HepG2 (cell line): ENCODE measurements around the gene RYR2. TPM values are rescaled to one million over a fixed set of nuclear protein-coding genes. Genes with fewer than 3 reads are reported as not detected.

Experiments used
- ATAC-seq: fragments of 200-7000 bp; cut with Tn5 transposase; 3 replicates; pipeline ENCODE4 v1.9.1; 2020; ENCODE audit warnings: mild to moderate bottlenecking, moderate library complexity
- BruUV-seq: library from RNA; stranded (reverse); fragments of 400-500 nt; replicated peaks from 2 replicates; lab custom pipeline; 2021; lab: Mats Ljungman, UMichigan
- CTCF ChIA-PET: fragments of 300-600 bp; formaldehyde crosslinking; extraction: SDS; loops from one replicate; lab custom pipeline; 2021; ENCODE audit warnings: low total read pairs, inconsistent platforms, low intra/inter-chr PET ratio; lab: Yijun Ruan, JAX
- POLR2A ChIA-PET: fragments of 350-600 bp; sonication (Branson Sonifier 250); formaldehyde crosslinking; loops from one replicate; lab custom pipeline; 2020; ENCODE audit warnings: antibody characterized with exemption, inconsistent platforms; lab: Yijun Ruan, JAX
- DNase-seq: peaks from one replicate; pipeline ENCODE4 v3.0.0-alpha.2; 2015; ENCODE audit warnings: low spot score
- FAIRE-seq: peaks from 3 replicates; lab custom pipeline; 2011; peaks lifted over from hg19 to GRCh38; lab: Jason Lieb, UNC
- H2AFZ ChIP-seq: one replicate; pipeline ENCODE4 v1.6.1; 2011; ENCODE audit warnings: low read length, inconsistent platforms
- H3K27ac ChIP-seq: fragments of 300-600 bp; 3 replicates; pipeline ENCODE4 v1.8.0; 2011; ENCODE audit warnings: mixed run types, mild to moderate bottlenecking, mixed read lengths, low read length, inconsistent platforms; ENCODE audit not compliant: insufficient read depth; ENCODE audit errors: extremely low read length
- H3K27me3 ChIP-seq, 2 experiments: fragments of 200-600 bp in 1 of 2; 2 replicates in 1 of 2; 3 replicates in 1 of 2; pipeline versions ENCODE4 v1.6.0 to v1.8.0; 2011; ENCODE audit warnings: low read length in 2 of 2, mild to moderate bottlenecking in 2 of 2, moderate library complexity in 2 of 2, inconsistent platforms in 1 of 2; ENCODE audit not compliant: insufficient read depth in 2 of 2, control insufficient read depth in 1 of 2
- H3K36me3 ChIP-seq, 2 experiments: fragments of 200-600 bp in 1 of 2; replicated peaks in 1 of 2; 2 replicates in 1 of 2; 3 replicates in 1 of 2; pipeline versions ENCODE4 v1.5.1 to v1.8.0; 2011; ENCODE audit warnings: low read length in 2 of 2, inconsistent platforms in 1 of 2; ENCODE audit not compliant: insufficient read depth in 2 of 2, control insufficient read depth in 1 of 2
- H3K4me1 ChIP-seq: 2 replicates; pipeline ENCODE4 v1.5.1; 2012; ENCODE audit warnings: low read length, inconsistent platforms; ENCODE audit not compliant: insufficient read depth
- H3K4me2 ChIP-seq: 2 replicates; pipeline ENCODE4 v1.6.0; 2011; ENCODE audit warnings: low read depth, low read length, inconsistent platforms
- H3K4me3 ChIP-seq, 3 experiments: fragments of 200-600 bp in 1 of 3; sonication (generic), shearing (Covaris generic) in 1 of 3; replicated peaks in 1 of 3; 2 replicates each; pipeline ENCODE4 v1.5.1; 2011 to 2016; ENCODE audit warnings: low read length in 3 of 3, inconsistent platforms in 2 of 3, low read depth in 2 of 3, mild to moderate bottlenecking in 2 of 3, control low read depth in 1 of 3, mixed read lengths in 1 of 3; ENCODE audit not compliant: insufficient read depth in 1 of 3
- H3K79me2 ChIP-seq: one replicate; pipeline ENCODE4 v1.6.1; 2011; ENCODE audit warnings: low read length, inconsistent platforms; ENCODE audit not compliant: insufficient read depth
- H3K9ac ChIP-seq: 2 replicates; pipeline ENCODE4 v1.6.0; 2011; ENCODE audit warnings: mild to moderate bottlenecking, low read depth, low read length, inconsistent platforms; ENCODE audit not compliant: insufficient read depth
- H3K9me3 ChIP-seq: 2 replicates; pipeline ENCODE4 v1.5.1; 2012; ENCODE audit warnings: mild to moderate bottlenecking, low read length
- H4K20me1 ChIP-seq: 2 replicates; pipeline ENCODE4 v1.6.0; 2011; ENCODE audit warnings: inconsistent platforms, mild to moderate bottlenecking, low read length, moderate library complexity; ENCODE audit not compliant: insufficient read depth
- GFI1 ChIP-seq: sonication (generic); formaldehyde crosslinking; IDR thresholded peaks from 2 replicates; pipeline ENCODE4 v1.5.0; 2020; ENCODE audit warnings: missing genetic modification reagents, mild to moderate bottlenecking, borderline replicate concordance
- KDM1A ChIP-seq: IDR thresholded peaks from 2 replicates; pipeline ENCODE4 v1.6.1; 2016; ENCODE audit warnings: missing compliant biosample characterization
- KLF15 ChIP-seq: sonication (generic); formaldehyde crosslinking; IDR thresholded peaks from 2 replicates; pipeline ENCODE4 v1.8.1; 2023; ENCODE audit warnings: borderline replicate concordance, mild to moderate bottlenecking, inconsistent platforms, missing genetic modification reagents, mixed read lengths
- NONO ChIP-seq, 2 experiments: fragments of 450-650 bp in 1 of 2; sonication (generic) in 1 of 2; formaldehyde crosslinking in 1 of 2; IDR thresholded peaks in 1 of 2; conservative IDR thresholded peaks in 1 of 2; 2 replicates each; pipeline versions ENCODE4 v1.6.1 to v1.8.0; 2017 to 2022; ENCODE audit warnings: mild to moderate bottlenecking in 1 of 2, missing genetic modification reagents in 1 of 2, moderate library complexity in 1 of 2
- SRY ChIP-seq: sonication (generic); formaldehyde crosslinking; IDR thresholded peaks from 2 replicates; pipeline ENCODE4 v1.8.0; 2022; ENCODE audit warnings: mild to moderate bottlenecking, missing genetic modification reagents
- ZFP41 ChIP-seq: sonication (generic); formaldehyde crosslinking; IDR thresholded peaks from 2 replicates; pipeline ENCODE4 v1.4.0; 2020; ENCODE audit warnings: mild to moderate bottlenecking, missing genetic modification reagents, borderline replicate concordance
- ZMYM3 ChIP-seq: sonication (generic); formaldehyde crosslinking; IDR thresholded peaks from 2 replicates; pipeline ENCODE4 v1.5.1; 2020; ENCODE audit warnings: mild to moderate bottlenecking, missing genetic modification reagents
- ZNF350 ChIP-seq: sonication (generic); formaldehyde crosslinking; IDR thresholded peaks from 2 replicates; pipeline ENCODE4 v1.4.0; 2020; ENCODE audit warnings: mild to moderate bottlenecking, low read depth, missing genetic modification reagents, borderline replicate concordance
- ZNF678 ChIP-seq: sonication (generic); formaldehyde crosslinking; IDR thresholded peaks from 2 replicates; pipeline ENCODE4 v1.4.0; 2020; ENCODE audit warnings: mild to moderate bottlenecking, missing genetic modification reagents
- WGBS: methylation state at CpG from one replicate; pipeline ENCODE4 v1.1.6; 2017; ENCODE audit warnings: low lambda C conversion rate; 5-methylcytosine and 5-hydroxymethylcytosine counted together
- in situ Hi-C: cut with HindIII; loops from 2 replicates; pipeline ENCODE4 v1.10.0; 2017; ENCODE audit warnings: low pct_unique_long_range_greater_than_20kb; ENCODE audit not compliant: extremely low pct_ligation_motif_present
- intact Hi-C: fragments of 100-400 bp; cut with micrococcal nuclease; formaldehyde crosslinking; loops from one replicate; pipeline ENCODE4 v1.10.0; 2022; ENCODE audit not compliant: unreplicated experiment
- polyA plus RNA-seq, 8 experiments: library from polyadenylated mRNA; depleted of rRNA in 3 of 8; stranded (reverse) in 7 of 8; unstranded in 1 of 8; fragments of >200 nt; fragmentation: Illumina TruSeq in 4 of 8; extraction: Trizol in 4 of 8; gene quantifications; 2 replicates each; pipeline versions ENCODE4 v1.2.1 to v1.2.3, GENCODE V29; 2011 to 2016; ENCODE audit warnings: low read depth in 4 of 8, missing spikeins in 1 of 8, mixed read lengths in 1 of 8; ENCODE audit not compliant: insufficient read depth in 1 of 8
- total RNA-seq, 5 experiments: library from RNA; depleted of rRNA; stranded (reverse); fragments of >200 nt; fragmentation: Illumina TruSeq; extraction: Trizol; gene quantifications; 2 replicates each; pipeline ENCODE4 v1.2.3, GENCODE V29; 2016; ENCODE audit warnings: low read depth in 1 of 5
- TF ChIP-seq, protein P1 (sequence below): sonication (generic); formaldehyde crosslinking; IDR thresholded peaks from 2 replicates; pipeline ENCODE4 v1.8.1; 2022; ENCODE audit warnings: low read depth, mild to moderate bottlenecking, missing genetic modification reagents

RYR2 gene
- total and polyA plus RNA-seq, 2 of the 13 experiments (the other 11 are each of a cell fraction or from before 2014, with no cell fraction given) = not detected

DNA sequence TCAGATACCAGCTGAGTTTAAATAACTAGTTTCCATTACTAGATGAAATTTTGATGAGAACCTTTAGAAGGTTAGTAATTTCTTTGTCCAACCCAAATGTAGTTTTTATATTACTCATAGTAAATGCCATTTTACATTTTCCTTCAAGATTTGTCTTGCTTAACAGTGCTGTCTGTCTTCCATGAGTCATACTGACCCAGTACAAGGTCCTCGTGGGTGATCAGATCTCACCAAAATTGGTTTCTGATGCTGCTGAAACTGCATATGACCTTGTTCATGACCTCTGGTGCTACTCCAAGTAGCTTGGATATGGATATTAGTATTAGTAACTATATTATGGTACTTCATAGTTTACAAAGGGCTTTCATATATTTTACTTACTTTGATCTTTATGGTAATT, 207.1 kb downstream of the RYR2 start (continued):
- TF ChIP-seq ZFP41 (no peak), KDM1A (no peak), ZNF678 (CRISPR knock-in tag) (no peak), NONO (IDR thresholded peaks at IDR 0.05) (no peak), NONO (CRISPR knock-in tag; conservative IDR thresholded peaks at IDR 0.05) (no peak), ZMYM3 (CRISPR knock-in tag) (no peak), GFI1 (no peak), SRY (CRISPR knock-in tag) (no peak)
- TF ChIP-seq, protein P1, sequence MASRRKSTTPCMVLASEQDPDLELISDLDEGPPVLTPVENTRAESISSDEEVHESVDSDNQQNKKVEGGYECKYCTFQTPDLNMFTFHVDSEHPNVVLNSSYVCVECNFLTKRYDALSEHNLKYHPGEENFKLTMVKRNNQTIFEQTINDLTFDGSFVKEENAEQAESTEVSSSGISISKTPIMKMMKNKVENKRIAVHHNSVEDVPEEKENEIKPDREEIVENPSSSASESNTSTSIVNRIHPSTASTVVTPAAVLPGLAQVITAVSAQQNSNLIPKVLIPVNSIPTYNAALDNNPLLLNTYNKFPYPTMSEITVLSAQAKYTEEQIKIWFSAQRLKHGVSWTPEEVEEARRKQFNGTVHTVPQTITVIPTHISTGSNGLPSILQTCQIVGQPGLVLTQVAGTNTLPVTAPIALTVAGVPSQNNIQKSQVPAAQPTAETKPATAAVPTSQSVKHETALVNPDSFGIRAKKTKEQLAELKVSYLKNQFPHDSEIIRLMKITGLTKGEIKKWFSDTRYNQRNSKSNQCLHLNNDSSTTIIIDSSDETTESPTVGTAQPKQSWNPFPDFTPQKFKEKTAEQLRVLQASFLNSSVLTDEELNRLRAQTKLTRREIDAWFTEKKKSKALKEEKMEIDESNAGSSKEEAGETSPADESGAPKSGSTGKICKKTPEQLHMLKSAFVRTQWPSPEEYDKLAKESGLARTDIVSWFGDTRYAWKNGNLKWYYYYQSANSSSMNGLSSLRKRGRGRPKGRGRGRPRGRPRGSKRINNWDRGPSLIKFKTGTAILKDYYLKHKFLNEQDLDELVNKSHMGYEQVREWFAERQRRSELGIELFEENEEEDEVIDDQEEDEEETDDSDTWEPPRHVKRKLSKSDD = no peak

DNA sequence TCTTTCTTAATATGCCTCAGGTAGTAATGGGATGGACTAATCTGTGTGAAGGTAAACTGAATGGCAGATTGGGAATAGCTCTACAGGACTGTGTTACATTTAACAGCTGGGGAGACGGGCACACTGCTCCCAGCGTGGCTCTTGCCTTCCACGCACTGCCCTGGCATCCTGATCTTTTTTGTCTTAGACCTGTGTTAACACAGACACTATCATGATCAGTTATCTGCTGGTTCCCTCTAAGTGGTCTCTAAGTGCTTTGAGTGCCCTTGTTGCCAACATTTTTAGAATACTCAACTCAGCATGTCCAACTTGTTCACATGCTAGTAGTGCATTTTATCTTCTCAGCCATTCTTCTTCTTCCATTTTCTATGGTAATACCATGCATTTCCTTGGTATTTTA, 208.1 kb downstream of the RYR2 start:
- no peak overlapping the region for H3K4me2 ChIP-seq
- H3K27ac ChIP-seq = no peak overlapping the region
- H3K4me1 ChIP-seq = no peaks in the 10 kb centered on the region
- WGBS = 0% methylated on average over 3 of the region's 3 CpGs
- H3K9ac ChIP-seq = no peak overlapping the region
- H3K79me2 ChIP-seq = no peaks in the 10 kb centered on the region
- ChIA-PET CTCF (no interaction called here), POLR2A (no interaction called here)
- BruUV-seq = no TSS peak
- DNase-seq (no peak), FAIRE-seq (no peak), ATAC-seq (no peak)
- H3K4me3 ChIP-seq = no peak overlapping the region
- no peaks in the 10 kb centered on the region for H4K20me1 ChIP-seq
- in situ Hi-C loops (no loop called here), intact Hi-C loops (no loop called here)
- H3K36me3 ChIP-seq = no peaks in the 10 kb centered on the region
- H3K9me3 ChIP-seq = no peaks in the 10 kb centered on the region
- no peak for TF ChIP-seq KLF15 (CRISPR knock-in tag)
- no peak for TF ChIP-seq ZNF350
- H2AFZ ChIP-seq = no peak overlapping the region
- no peaks in the 10 kb centered on the region; a peak in 1 of 5 replicates for H3K27me3 ChIP-seq
